ENCODE measurements around the gene CPNE5. TPM values are rescaled to one million over a fixed set of nuclear protein-coding genes. Genes with fewer than 3 reads are reported as not detected.

Gene CPNE5
- total and polyA plus RNA-seq, 2 of the 4 experiments (the other 2 are of a cell fraction), result 0.07 TPM; not detected in 1

DNA sequence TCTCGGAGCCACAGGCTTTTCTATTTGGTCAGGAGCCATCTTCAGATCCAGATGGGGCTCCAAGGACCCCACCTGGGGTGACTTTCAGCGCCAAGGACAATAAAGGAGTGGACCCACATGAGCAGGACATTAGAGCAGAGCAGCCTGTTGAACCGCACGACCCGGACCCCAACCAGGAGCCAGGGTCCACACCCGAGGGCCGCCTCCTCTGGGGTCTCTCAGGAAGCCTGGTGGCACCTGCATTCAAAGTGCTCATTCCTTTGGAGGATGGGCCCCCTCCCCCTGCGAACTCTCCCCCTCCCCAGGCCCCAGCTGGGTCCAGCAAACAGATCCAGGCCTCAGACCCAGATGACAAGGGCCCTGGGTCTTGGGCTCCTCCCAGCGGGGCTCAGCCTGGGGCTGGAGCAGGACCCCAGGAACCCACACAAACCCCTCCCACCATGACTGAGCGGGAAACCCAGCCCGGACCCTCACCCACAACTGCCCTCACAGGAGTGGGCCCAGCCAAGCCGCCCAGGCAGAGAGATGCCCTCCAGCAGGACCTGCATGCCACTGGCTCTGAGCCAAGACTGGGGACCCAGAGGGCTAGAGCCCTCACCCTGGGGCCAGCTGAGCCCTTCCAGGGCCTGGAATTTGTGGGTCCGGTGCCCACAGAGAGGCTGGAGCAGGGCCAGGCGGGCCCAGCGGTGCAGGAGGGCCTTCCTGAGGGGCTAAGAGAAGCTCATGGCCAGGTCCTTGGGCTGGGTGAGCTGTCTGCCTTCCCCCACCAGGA, 117.7 kb downstream of the CPNE5 start:
- no peak overlapping the region for H3K23ac ChIP-seq (ENCODE audit: low read depth, low read length)
- peak overlapping the region; percentile 33 for H2AFZ ChIP-seq (replicated peaks; ENCODE audit: low read length, poor library complexity)
- no peaks in the 10 kb centered on the region for H3K79me1 ChIP-seq (ENCODE audit: low read depth in 1 of 2, low read length in 2 of 2)
- H3K4me3 ChIP-seq (ENCODE audit: insufficient read depth, low read depth, low read length), result no peak overlapping the region
- no peak overlapping the region for H4K8ac ChIP-seq (ENCODE audit: low read depth in 2 of 2, low read length in 2 of 2)
- dilution Hi-C loops (cut with HindIII; ENCODE audit: low sequenced_read_pairs, unreplicated experiment), result no loop called here
- peaks cover 5% of the 10 kb centered on the region; the same call in 1 of the 2 replicates for H4K20me1 ChIP-seq (ENCODE audit: insufficient read depth, low read length)
- H3K9ac ChIP-seq (ENCODE audit: low read depth, low read length), result no peak overlapping the region
- no peak overlapping the region for H4K91ac ChIP-seq (ENCODE audit: insufficient read depth, low read depth, low read length)
- H3K4me1 ChIP-seq (ENCODE audit: control insufficient read depth, insufficient read depth, low read length), result no peaks in the 10 kb centered on the region
- H3K27me3 ChIP-seq (ENCODE audit: control insufficient read depth, insufficient read depth, low read length), result peaks cover 31% of the 10 kb centered on the region
- ATAC-seq (ENCODE audit: low read depth), result no peak
- H2BK120ac ChIP-seq (ENCODE audit: low read depth, low read length), result no peak overlapping the region
- in situ Hi-C loops (cut with MboI; ENCODE audit: low sequenced_read_pairs), result loop anchor here (5.0 kb wide), 1 partner anchor 99 kb away; no protein-coding TSS in a partner anchor
- H3K14ac ChIP-seq (replicated peaks; ENCODE audit: low read depth, low read length), result no peak overlapping the region
- H3K27ac ChIP-seq (ENCODE audit: insufficient read depth, low read length), result no peak overlapping the region
- H2AK9ac ChIP-seq (replicated peaks; ENCODE audit: low read depth, low read length, poor library complexity), result peak overlapping the region; percentile 15
- WGBS, 2 experiments (ENCODE audit: extremely low coverage in 2 of 2, insufficient read length in 1 of 2), result 66% methylated on average over 10 of the region's 15 CpGs; no CpG with 5 or more reads in 1 of the 2 experiments
- DNase-seq, result no peak
- H3K9me1 ChIP-seq (ENCODE audit: insufficient read depth, low read length), result no peaks in the 10 kb centered on the region
- H3K56ac ChIP-seq (ENCODE audit: extremely low read depth, insufficient read depth, low read length), result no peak overlapping the region
- no TSS peak for BruUV-seq (replicated peaks)
- CTCF ChIA-PET, result no interaction called here
- no peak overlapping the region for H3K4ac ChIP-seq (ENCODE audit: low read depth, low read length)
- H4K5ac ChIP-seq (ENCODE audit: low read depth, low read length), result no peak overlapping the region
- no peak overlapping the region for H2AK5ac ChIP-seq (ENCODE audit: low read depth, low read length)
- H3K9me3 ChIP-seq (ENCODE audit: control insufficient read depth, insufficient read depth, low read length), result no peaks in the 10 kb centered on the region
- POLR2A ChIA-PET (ENCODE audit: unreplicated experiment), result no interaction called here
- H3K4me2 ChIP-seq (ENCODE audit: low read depth, low read length), result no peak overlapping the region
- no peak for TF ChIP-seq CEBPB (IDR thresholded peaks at IDR 0.05; ENCODE audit: low read depth, low read length)
- no peak overlapping the region for H2BK20ac ChIP-seq (ENCODE audit: low read depth, low read length)
- H3K36me3 ChIP-seq (ENCODE audit: control insufficient read depth, insufficient read depth, low read length), result no peaks in the 10 kb centered on the region
- no peak overlapping the region for H3K18ac ChIP-seq (ENCODE audit: low read depth, low read length)
- H2BK5ac ChIP-seq (ENCODE audit: low read depth, low read length, poor library complexity, severe bottlenecking), result no peak overlapping the region
- no peak overlapping the region for H2BK15ac ChIP-seq (ENCODE audit: low read depth, low read length)
- intact Hi-C loops (cut with micrococcal nuclease), result no loop called here
